ENCODE measurements around the gene ELMO3.

ELMO3 gene

GRCh38 chr16:67165121-67166078 is 33.5 kb upstream of the ELMO3 start:
- Histone ChIP-seq H3K9me3 (ENCODE audit: insufficient read depth, low read length) (no peaks in the 10 kb centered on the region), H3K79me2 (ENCODE audit: low read length) (peaks cover 7% of the 10 kb centered on the region; the same call in 1 of the 2 replicates), H3K4me3 (ENCODE audit: low read length) (no peak overlapping the region), H3K36me3 (replicated peaks; ENCODE audit: low read depth, low read length) (peaks cover 10% of the 10 kb centered on the region), H3K4me2 (ENCODE audit: low read length) (no peak overlapping the region), H3K27me3 (ENCODE audit: low read depth, low read length) (no peaks in the 10 kb centered on the region), H2AFZ (ENCODE audit: low read depth, low read length) (no peak overlapping the region), H3K4me1 (ENCODE audit: low read length) (peaks cover 48% of the 10 kb centered on the region), H3K27ac (ENCODE audit: low read length) (no peak overlapping the region), H4K20me1 (ENCODE audit: insufficient read depth, low read length) (no peaks in the 10 kb centered on the region), H3K9ac (ENCODE audit: low read length) (no peak overlapping the region)
- no peak for TF ChIP-seq EZH2phosphoT487 (IDR thresholded peaks at IDR 0.05; ENCODE audit: low read depth)

- H3K27me3 ChIP-seq (ENCODE audit: low read depth, low read length), result no peaks in the 10 kb centered on the region
- H3K4me3 ChIP-seq (ENCODE audit: low read length), result peak overlapping the region; percentile 50; the same call in 1 of the 2 replicates
- no peaks in the 10 kb centered on the region for H3K9me3 ChIP-seq (ENCODE audit: insufficient read depth, low read length)
- H3K9ac ChIP-seq (ENCODE audit: low read length), result peak overlapping the region; percentile 50; the same call in 1 of the 2 replicates
- peak overlapping the region; percentile 61 for H3K4me2 ChIP-seq (ENCODE audit: low read length)
- TF ChIP-seq CTCF (IDR thresholded peaks at IDR 0.05; ENCODE audit: low read depth, low read length), result no peak
- no peak for TF ChIP-seq EZH2phosphoT487 (IDR thresholded peaks at IDR 0.05; ENCODE audit: low read depth)
- H3K79me2 ChIP-seq (ENCODE audit: low read length), result 0 out of 2 replicates have a peak, but pooled peaks cover 1% of the 10 kb centered on the region
- H3K27ac ChIP-seq (ENCODE audit: low read length), result peak overlapping the region; percentile 45
- H2AFZ ChIP-seq (ENCODE audit: low read depth, low read length), result no peak overlapping the region
- no peaks in the 10 kb centered on the region for H4K20me1 ChIP-seq (ENCODE audit: insufficient read depth, low read length)
- peaks cover 6% of the 10 kb centered on the region for H3K36me3 ChIP-seq (replicated peaks; ENCODE audit: low read depth, low read length)
- peaks cover 46% of the 10 kb centered on the region for H3K4me1 ChIP-seq (ENCODE audit: low read length)
Measured at GRCh38 chr16:67166110-67166547, 32.8 kb upstream of the ELMO3 start.

GRCh38 chr16:67166598-67167168 is 32.2 kb upstream of the ELMO3 start:
- peak overlapping the region; percentile 50 for H3K9ac ChIP-seq (ENCODE audit: low read length)

GRCh38 chr16:67167588-67167987 is 31.3 kb upstream of the ELMO3 start:
- peak overlapping the region; percentile 61 for H3K4me2 ChIP-seq (ENCODE audit: low read length)
- H2AFZ ChIP-seq (ENCODE audit: low read depth, low read length), result no peak overlapping the region
- H3K4me1 ChIP-seq (ENCODE audit: low read length), result peaks cover 58% of the 10 kb centered on the region
- H3K9ac ChIP-seq (ENCODE audit: low read length), result peak overlapping the region; percentile 50
- H4K20me1 ChIP-seq (ENCODE audit: insufficient read depth, low read length), result no peaks in the 10 kb centered on the region
- no peaks in the 10 kb centered on the region for H3K27me3 ChIP-seq (ENCODE audit: low read depth, low read length)
- peaks cover 10% of the 10 kb centered on the region; the same call in 1 of the 2 replicates for H3K79me2 ChIP-seq (ENCODE audit: low read length)
- H3K36me3 ChIP-seq (replicated peaks; ENCODE audit: low read depth, low read length), result peaks cover 10% of the 10 kb centered on the region
- H3K4me3 ChIP-seq (ENCODE audit: low read length), result peak overlapping the region; percentile 50
- H3K9me3 ChIP-seq (ENCODE audit: insufficient read depth, low read length), result no peaks in the 10 kb centered on the region
- peak overlapping the region; percentile 45 for H3K27ac ChIP-seq (ENCODE audit: low read length)
- TF ChIP-seq CTCF (IDR thresholded peaks at IDR 0.05; ENCODE audit: low read depth, low read length), result no peak
- no peak for TF ChIP-seq EZH2phosphoT487 (IDR thresholded peaks at IDR 0.05; ENCODE audit: low read depth)

More at GRCh38 chr16:67166598-67167168, 32.2 kb upstream of the ELMO3 start:
- Histone ChIP-seq H3K27me3 (ENCODE audit: low read depth, low read length) (no peaks in the 10 kb centered on the region), H3K36me3 (replicated peaks; ENCODE audit: low read depth, low read length) (peaks cover 11% of the 10 kb centered on the region), H3K4me1 (ENCODE audit: low read length) (peaks cover 52% of the 10 kb centered on the region), H2AFZ (ENCODE audit: low read depth, low read length) (no peak overlapping the region), H3K27ac (ENCODE audit: low read length) (peak overlapping the region; percentile 45), H4K20me1 (ENCODE audit: insufficient read depth, low read length) (no peaks in the 10 kb centered on the region), H3K4me3 (ENCODE audit: low read length) (peak overlapping the region; percentile 50), H3K4me2 (ENCODE audit: low read length) (peak overlapping the region; percentile 61), H3K79me2 (ENCODE audit: low read length) (peaks cover 7% of the 10 kb centered on the region; the same call in 1 of the 2 replicates), H3K9me3 (ENCODE audit: insufficient read depth, low read length) (no peaks in the 10 kb centered on the region)
- no peak for TF ChIP-seq CTCF (IDR thresholded peaks at IDR 0.05; ENCODE audit: low read depth, low read length)
- TF ChIP-seq EZH2phosphoT487 (IDR thresholded peaks at IDR 0.05; ENCODE audit: low read depth), result no peak

Measured in OCI-LY3 (cell line).